NCI-H2107 treated with DMSO at 0.1 percent for 48 hours (cell line): ENCODE measurements around the gene PAPOLB.
A peak's percentile ranks its signal among the peaks of the same experiment; 100 is the strongest.
"Not testable (repeated sequence)": the region's sequence is repeated elsewhere in the genome, so short reads cannot be mapped to it uniquely, and the experiment has no call there.

ENCODE experiments used
- DNase-seq: peaks from one replicate; lab custom pipeline; 2025; ENCODE audit not compliant: unreplicated experiment; lab: John Stamatoyannopoulos, UW

Gene PAPOLB

DNA sequence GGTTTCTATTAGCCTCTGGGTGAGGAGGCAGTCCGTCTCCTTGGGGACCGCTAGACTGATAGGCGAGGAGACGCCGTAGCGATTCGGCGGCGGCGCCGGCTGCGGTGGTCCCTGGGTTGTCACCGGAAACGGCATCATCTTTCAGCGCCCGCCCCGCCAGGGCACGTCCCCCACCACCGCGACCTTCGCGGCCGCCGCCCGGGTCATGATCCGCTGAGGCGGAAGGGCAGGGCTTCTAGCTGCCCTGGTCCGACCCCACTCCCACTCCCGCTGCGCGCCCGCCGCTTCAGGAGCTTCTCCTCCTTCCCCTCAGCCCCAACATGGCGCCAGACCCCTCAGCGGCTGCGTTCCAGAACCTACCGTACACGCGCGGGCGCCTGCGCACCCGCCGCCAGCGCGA lies at the start of gene PAPOLB:
PAPOLB (minus strand) TSS at position 358 of the 400 bp plus-strand sequence; CDS start at position 138, 220 bp downstream.
- DNase-seq: no peak

DNA sequence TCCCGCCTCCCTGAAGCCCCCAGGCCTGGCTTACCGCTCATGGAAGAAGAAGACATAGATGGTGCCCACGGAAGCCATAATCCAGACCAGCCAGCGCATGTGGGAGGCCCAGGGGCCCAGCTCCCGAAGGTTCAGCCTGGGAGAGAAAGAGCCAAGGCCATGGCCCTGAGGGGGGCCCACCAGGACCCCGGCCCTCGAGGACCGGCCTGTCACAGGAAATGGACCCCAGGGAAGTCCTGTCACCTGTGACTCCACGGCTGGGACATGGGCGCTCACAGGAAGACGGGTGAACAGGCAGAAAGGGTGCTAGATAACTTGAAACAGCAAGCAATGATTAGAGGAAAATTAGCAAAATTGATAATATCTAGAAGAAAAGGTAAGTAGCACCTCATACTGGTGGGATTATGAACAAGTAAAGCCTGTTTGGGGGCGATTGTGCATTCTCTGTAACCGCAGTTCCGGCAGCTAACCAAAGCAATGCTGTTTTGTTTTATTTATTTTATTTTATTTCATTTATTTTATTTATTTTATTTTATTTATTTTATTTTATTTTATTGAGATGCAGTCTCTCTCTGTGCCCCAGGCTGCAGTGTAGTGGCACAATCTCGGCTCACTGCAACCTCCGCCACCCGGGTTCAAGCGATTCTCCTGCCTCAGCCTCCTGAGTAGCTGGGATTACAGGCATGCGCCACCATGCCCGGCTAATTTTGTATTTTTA lies 49.4 kb upstream of the PAPOLB start:
- DNase-seq: no peak

- no peak for DNase-seq
Measured at GRCh38 chr7:4906682-4907081, 44.9 kb upstream of the PAPOLB start.

GRCh38 chr7:4905171-4905570 lies 43.3 kb upstream of the PAPOLB start:
- no peak for DNase-seq

GRCh38 chr7:4904346-4904745 lies 42.5 kb upstream of the PAPOLB start:
- no peak for DNase-seq

GRCh38 chr7:4895766-4896165 lies 33.9 kb upstream of the PAPOLB start:
- DNase-seq: no peak

DNA sequence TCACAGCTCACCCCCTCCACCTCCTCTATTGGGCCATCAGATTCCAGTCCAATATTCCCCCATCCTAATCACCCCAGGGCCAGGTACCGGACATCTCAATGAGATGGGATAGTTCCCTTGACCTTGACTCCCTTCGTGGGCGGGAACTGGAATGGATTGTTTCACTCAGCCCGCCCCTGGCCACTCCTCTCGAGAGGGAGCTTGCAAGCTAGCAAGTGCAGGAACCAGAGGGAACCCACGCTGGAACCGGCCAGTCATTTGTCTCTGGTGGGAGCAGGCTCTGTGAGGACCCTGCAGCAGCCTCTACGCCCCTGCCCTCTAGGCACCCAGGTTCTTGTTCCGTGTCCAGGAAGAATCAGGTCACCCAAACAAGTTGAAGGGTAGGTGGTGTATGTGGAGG lies 32.7 kb upstream of the PAPOLB start:
- no peak for DNase-seq

- DNase-seq: no peak
Measured at GRCh38 chr7:4893929-4894475, 32.2 kb upstream of the PAPOLB start.

DNA sequence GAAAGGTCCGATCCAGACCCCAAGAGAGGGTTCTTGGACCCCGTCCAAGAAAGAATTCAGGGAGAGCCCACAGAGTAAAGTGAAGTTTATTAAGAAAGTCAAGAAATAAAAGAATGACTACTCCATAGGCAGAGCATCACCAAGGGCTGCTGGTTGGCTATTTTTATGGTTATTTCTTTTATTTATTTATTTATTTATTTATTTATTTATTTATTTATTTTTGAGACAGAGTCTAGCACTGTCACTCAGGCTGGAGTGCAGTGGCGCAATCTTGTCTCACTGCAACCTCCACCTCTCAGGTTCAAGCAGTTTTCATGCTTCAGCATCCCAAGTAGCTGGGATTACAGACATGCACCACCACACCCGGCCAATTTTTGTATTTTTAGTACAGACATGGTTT lies 31.4 kb upstream of the PAPOLB start:
- not testable (repeated sequence) for DNase-seq

DNA sequence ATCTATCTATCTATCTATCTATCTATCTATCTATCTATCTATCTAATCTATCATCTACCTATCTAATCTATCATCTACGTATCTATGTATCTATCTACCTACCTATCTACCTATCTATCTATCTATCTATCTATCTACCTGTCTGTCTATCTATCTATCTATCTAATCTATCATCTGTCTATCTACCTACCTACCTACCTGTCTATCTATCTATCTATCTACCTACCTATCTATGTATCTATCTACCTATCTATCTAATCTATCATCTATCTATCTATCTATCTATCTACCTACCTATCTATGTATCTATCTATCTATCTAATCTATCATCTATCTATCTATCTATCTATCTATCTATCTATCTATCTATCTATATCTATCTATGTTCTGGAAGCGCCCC lies 29.7 kb upstream of the PAPOLB start:
- DNase-seq: not testable (repeated sequence)

DNA sequence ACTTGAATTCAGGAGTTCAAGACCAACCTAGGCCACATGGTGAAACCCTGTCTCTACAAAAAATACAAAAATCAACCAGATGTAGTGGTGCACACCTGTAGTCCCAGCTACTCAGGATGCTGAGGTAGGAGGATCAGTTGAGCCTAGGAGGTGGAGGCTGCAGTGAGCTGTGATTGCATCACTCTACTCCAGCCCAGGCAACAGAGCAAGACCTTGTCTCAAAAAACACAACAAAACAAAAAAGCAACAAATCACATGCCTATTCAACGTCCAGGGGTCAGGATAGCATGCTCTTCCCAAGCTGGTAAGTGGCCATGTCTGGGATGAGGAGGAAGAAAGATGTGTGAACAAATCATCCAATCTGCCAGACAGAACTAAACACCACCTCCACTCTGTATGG lies 27.9 kb upstream of the PAPOLB start:
- DNase-seq: no peak

GRCh38 chr7:4888161-4888560 lies 26.3 kb upstream of the PAPOLB start:
- DNase-seq: no peak

DNA sequence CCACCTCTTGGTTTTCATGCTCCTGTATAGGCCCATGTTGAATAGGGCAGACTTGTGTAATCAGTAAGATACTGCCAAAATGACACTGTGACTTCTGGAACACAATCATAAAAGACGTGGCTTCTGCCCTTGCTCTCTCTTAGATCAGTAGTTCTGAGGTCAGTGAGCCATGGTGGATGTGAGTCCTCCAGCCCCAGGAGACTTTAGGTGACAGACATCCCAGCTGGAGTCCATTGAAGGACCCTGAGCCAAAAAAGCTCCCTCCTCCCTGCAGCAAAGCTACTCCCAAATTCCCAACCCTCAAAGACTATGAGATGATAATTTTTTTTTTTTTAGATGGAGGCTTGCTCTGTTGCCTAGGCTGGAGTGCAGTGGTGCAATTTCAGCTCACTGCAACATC lies 24.8 kb upstream of the PAPOLB start:
- no peak for DNase-seq

GRCh38 chr7:4885317-4885807 lies 23.5 kb upstream of the PAPOLB start:
- no peak for DNase-seq

DNA sequence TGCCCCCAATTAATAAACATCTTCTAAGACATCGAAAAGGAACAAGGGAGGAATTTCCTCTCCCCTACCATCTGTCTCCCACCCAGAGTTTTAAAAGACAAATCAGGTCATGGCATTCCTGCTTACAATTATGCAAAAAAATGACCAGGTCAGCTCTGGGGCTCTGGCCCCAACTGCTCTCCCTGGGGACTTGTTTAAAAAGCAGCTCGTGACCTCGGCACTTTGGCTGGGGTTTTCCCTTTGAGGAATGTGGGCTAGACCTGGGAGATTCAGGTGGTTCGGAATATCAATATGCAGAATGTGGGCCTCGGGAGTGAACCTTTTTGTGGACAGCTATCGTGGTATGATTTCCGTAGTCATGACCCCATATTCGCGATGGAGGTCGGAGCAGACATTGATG lies 22.3 kb upstream of the PAPOLB start:
- DNase-seq: no peak

DNA sequence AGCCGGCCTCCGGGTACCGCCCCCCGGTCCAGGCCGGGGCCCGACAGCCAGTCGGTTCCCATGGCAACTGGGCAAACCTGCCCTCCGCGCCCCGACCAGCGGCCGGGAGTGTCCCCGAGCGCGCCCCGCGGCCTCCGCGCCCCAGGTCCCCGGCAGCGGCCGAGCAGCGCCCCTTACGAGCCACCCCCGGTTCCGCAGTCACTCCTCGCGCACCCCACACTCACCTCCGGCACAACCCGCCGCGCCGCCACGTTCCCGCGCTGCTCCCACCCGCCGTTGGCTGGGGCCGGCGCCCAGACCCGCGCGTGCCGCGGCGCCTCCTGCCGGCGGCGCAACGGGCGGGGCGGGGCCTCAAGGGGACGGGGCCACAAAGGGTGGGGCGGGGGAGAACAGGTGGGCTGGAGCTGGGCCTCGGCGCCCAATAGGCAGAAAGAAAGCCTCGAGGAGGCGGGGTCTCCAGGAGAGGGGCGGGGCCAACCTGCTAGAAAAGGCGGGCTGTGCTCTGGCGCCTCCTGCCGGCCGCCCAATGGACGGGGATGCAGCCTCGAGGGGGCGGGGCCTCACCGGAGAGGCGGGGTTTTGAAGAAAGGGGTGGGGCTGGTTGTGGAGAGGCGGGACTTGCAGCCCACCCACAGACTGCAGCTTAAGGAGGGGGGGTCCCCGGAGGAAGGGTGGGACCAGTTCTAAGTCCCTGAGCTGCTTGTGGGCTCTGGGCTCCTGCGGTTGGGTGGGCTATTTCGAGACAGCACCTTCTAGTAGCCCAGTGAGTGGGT lies 21.7 kb upstream of the PAPOLB start, which contains the start of gene RADIL:
RADIL (minus strand) TSS at position 345 of the 773 bp plus-strand sequence. CDS start 5,577 bp downstream, outside the sequence.
- peak; percentile 59 for DNase-seq

- DNase-seq: no peak
Measured at GRCh38 chr7:4883033-4883371, 21.2 kb upstream of the PAPOLB start.

DNA sequence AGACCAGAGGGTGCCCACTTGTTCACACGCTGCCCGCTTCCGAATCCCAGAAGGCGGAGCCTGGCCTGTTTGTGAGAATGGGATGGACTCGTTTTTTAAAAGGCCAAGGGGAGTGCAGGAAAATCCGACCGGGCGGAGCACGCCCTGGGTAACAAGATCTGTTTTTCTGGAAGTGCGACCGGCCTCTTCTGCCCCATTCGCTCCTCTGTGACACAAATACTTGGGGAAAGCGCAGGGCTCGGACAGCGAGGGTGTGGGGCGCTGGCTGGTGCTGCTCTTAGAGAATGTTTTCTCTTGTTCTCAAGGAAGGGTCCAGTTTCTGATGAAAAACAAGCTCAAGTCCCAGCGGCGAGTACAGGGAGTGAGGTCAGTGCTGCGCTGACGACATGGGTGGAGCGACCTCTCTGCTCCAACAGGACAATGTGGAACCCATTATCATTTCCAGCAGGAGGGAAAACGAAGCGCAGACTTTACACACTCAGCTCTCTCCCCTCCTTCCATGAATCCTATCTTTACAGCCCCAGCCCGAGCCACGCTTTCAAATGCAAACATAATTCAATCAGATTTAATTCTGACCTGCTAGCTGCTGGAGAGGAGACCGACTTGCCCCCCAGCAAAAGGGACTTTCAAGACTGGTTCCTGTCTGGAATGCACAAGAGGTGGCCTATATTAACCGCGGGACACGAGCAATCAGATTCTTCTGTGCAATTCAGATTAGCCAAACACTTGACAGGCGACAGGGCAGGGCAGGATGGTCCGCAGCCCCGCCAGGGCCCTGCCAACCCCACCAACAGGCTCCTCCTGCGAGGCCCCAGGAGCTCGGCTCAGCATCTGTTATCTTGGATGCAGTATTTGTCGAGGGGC lies 20.6 kb upstream of the PAPOLB start:
- no peak for DNase-seq

GRCh38 chr7:4880218-4880617 lies 18.4 kb upstream of the PAPOLB start:
- no peak for DNase-seq

- no peak for DNase-seq
Measured at GRCh38 chr7:4879396-4880081, 17.7 kb upstream of the PAPOLB start.
